ENCODE measurements around the gene SPG7.
"Not testable (repeated sequence)": the region's sequence is repeated elsewhere in the genome, so short reads cannot be mapped to it uniquely, and the experiment has no call there.

SPG7 gene

DNA sequence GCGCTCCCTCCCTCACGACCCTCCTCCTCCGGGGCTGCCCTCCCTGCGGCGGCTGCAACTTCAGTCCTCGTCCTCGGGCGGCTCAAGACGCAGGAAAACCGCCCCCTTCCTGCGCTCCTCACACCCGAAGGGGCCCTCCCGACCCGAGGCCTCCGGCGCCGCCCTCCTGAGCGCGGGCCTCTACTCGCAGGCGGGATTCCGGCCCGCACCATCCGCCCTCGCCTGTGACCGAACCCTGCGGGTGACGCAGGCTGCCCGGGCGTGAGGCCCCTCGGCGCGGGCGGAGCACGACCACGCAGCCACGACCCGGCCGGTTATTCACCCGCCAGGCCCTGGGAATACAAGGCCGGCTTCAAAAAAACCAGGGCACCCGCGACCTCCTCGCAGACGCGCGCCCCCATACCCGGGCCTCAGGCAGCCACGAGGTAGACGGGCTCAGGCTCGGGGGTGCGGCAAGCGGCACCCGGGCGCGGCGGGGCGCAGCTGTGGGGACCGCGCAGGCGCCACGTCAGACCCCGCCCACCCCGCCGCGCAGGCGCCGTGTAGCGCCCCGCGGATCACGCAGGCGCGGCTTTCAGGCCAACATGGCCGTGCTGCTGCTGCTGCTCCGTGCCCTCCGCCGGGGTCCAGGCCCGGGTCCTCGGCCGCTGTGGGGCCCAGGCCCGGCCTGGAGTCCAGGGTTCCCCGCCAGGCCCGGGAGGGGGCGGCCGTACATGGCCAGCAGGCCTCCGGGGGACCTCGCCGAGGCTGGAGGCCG, at the start of gene SPG7:
Gene SPG7, plus strand, starts transcription at position 570 of the 757 bp plus-strand sequence. Its CDS starts 15 bp downstream, at position 585.
- DNase-seq: peak; percentile 87

DNA sequence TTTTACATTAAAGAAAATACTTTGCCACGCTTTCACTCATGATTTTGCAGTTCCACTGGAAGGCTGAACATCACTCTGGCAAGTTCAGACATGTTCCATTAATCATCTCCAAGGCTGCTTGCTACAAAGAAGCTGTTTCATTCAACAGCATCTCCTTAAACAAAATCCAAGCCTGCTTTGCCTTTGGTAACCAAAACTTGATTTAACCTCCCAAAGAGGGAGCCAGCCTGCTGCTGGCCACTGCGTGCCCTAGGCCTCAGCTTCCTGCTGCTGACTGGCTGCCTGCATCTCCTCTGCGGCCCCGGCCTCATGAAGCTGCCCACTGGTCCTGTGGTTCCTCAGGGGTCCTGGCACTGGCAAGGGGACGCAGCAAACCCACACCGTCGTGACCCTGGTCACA, 49.7 kb upstream of the SPG7 start:
- DNase-seq: no peak

DNA sequence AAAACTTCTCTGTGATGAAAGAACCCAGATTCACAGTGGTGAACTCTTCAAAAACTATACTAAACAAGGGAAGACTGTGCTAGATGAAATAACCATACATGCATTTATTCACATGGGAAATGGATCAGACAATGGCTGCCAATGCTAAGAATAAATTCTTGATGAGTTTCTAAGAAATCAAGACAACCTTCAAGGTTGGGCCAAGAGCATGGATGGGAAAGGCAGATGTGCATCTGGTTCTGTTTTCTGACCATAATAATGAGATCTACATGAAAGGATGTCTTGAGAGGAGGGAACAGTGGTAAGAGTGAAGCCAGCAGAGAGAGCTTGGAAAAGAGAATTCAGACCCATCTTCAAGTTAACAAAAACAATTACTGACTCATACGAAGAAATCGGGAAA, 49.2 kb upstream of the SPG7 start:
- no peak for DNase-seq

DNA sequence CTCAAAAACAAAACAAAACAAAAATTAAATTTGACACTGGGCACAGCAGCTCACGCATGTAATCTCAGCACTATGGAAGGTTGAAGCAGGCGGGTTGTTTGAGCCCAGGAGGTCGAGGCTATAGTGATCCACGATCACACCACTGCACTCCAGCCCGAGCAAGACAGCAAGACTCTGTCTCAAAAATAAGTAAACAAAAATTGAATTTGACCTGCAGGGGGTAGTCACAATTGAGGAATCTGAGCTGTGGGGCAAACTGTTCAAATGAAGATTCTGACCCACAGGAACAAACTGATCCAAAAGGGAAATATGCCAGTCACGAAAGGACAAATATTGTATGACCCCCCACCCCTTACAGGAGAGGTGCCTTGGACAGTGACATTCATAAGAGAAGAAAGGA, 47.6 kb upstream of the SPG7 start:
- no peak for DNase-seq

DNA sequence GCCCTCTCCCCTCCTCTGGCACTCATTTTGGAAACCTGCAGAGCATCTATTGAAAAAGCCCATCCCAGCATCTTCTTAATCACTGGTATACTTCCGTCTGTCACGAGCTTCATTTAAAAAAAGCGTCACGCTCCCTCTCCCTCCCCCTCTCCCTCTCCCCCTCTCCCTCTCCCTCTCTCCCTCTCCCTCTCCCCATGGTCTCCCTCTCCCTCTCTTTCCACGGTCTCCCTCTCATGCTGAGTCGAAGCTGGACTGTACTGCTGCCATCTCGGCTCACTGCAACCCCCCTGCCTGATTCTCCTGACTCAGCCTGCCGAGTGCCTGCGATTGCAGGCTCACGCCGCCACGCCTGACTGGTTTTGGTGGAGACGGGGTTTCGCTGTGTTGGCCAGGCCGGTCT, 46.3 kb upstream of the SPG7 start:
- DNase-seq: not testable (repeated sequence)

DNA sequence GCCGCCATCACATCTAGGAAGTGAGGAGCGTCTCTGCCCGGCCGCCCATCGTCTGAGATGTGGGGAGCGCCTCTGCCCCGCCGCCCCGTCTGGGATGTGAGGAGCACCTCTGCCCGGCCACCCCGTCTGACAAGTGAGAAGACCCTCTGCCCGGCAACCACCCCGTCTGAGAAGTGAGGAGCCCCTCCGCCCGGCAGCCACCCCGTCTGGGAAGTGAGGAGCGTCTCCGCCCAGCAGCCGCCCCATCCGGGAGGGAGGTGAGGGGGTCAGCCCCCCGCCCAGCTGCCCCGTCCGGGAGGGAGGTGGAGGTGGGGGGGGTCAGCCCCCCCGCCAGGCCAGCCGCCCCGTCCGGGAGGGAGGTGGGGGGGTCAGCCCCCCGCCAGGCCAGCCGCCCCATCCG, 45.6 kb upstream of the SPG7 start:
- not testable (repeated sequence) for DNase-seq

DNA sequence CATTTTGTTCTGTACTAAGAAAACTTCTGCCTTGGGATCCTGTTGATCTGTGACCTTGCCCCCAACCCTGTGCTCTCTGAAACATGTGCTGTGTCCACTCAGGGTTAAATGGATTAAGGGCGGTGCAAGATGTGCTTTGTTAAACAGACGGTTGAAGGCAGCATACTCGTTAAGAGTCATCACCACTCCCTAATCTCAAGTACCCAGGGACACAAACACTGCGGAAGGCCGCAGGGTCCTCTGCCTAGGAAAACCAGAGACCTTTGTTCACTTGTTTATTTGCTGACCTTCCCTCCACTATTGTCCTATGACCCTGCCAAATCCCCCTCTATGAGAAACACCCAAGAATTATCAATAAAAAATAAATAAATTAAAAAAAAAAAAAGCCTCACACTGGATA, 44.9 kb upstream of the SPG7 start:
- DNase-seq: not testable (repeated sequence)

DNA sequence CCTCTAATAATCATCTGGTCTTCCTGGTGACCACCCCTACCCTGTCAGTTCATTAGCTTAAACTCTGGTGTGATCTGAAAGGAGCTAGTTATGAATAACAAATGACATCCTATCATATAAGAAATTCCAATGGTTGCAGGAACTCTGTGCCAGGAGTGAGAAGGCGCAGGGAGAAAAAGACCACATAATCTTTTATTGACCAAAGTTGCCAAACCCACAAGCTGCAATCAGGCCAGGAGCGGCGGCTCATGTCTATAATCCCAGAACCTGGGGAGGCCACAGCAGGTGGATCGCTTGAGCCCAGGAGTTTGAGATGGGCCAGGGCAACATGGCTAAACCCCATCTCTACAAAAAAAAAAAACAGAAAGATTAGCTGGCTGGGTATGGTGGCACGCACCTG, 41.3 kb upstream of the SPG7 start:
- no peak for DNase-seq

DNA sequence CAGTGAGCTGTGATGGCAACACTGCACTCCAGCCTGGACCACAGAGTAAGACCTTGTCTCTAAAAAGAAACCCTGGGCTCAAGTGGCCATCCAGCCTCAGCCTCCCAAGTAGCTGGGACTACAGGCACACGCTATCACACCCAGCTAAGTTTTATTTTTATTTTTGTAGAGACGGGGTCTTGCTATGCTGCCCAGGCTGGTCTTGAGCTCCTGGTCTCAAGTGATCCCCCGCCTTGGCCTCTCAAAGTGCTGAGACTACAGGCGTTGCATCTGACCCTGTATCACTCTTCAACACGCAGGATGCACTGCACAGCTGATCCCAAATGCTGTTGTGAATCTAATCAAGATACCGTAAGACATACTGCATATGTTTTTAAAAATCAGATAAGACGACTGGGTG, 40.8 kb upstream of the SPG7 start:
- no peak for DNase-seq

DNA sequence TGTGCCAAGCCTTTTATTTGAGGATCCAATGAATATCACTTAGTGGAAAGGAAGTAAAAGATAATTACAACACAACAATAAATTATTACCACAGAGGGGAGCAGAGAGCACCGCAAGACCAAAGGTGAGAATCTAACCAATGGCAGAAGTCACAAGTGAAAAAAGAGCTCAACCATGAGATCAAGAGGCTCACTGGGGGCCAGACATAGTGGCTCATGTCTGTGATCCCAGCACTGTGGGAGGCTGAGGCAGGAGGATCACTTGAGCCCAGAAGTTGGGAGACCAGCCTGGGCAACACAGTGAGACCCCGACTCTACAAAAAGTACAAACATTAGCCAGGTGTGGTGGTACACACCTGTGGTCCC, 35.5 kb upstream of the SPG7 start:
- DNase-seq: no peak

DNA sequence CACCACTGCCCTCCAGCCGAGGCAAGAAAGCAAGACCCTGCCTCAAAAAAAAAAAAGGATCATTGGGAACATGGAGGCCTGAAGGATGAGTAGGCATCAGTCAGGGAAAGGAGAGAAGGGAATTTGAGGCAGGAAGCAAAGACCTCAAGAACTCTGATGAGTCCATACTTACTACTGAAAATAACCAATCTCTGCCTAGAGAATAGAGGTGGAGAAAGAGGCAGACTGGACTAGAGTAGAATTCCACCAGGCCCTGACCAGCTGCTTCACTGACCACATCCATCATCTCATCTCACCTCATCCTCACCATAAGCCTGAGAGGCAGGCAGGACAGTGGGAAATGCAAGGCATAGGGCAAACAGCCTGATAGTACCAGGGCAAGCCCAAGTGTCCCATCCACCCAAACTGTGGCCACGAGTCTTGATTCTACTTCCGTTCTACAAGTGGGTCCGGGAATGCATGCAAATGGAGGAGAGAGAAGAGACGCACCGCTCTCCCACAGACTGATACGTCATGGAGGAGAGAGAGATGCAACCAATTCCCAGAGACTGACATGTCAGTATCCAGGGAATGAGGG, 35.0 kb upstream of the SPG7 start:
- DNase-seq: no peak

DNA sequence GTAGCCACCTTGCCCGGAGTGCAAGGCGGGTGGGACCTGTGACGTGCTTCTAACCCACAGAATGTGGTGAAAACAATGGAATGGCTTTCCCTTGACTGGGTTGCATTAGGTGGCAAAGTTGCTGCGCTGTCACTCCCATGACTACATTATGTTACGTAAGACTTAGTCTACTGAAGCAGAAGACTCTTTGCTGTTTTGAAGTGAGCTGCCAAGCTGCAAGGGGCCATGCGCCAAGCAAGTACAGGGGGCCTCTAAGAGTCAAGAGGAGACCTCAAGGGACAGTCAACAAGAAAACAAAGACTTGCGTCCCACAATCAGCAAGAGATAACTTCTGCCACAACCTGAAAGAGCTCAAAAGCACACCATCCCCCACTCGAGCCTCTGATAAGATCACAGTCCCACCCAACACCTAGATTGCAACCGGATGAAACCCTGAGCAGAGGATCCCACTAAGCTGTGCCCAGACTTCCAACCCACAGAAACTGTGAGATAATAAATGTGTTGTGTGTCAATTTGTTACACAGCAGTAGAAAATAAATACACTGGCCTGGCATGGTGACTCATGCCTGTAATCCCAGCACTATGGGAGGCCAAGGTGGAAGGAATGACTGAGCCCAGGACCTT, 34.3 kb upstream of the SPG7 start:
- DNase-seq: no peak

DNA sequence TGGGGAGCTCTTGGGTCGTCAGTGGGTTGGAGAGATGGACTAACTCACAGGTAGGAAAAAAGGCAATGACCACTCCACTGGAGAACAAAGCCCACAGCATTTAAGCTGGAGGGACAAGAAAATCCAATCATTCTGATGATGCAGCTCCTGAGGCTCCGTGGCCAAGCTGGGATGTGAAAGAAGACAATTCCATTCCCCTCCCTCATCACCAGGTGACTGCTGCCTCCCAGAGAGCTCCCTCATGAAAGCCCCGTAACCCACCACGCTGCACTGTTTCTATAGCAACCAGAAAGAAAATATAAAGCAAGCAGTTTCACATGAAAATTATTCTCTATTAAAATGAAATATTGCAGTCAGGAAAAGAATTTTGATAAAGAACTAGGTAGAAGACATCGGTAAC, 33.1 kb upstream of the SPG7 start:
- DNase-seq: no peak

DNA sequence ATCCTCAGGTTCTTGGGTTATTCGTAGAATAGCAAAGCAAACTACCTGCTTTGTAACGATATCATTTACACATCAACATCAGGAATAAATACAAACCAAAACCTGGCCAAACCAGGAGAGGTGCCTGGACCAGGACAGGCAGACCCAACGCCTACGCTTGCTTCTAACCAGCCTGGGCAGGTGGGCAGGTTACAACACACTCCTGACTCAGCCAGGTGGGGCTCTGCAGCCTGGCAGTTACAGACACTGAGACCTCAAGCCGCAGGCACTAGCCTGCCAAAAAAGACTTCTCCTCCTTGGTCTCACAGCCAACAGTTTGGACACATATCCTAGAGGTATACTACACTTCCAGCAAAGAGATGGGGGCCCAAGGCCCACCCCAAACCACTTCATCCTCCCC, 31.8 kb upstream of the SPG7 start:
- DNase-seq: no peak

DNA sequence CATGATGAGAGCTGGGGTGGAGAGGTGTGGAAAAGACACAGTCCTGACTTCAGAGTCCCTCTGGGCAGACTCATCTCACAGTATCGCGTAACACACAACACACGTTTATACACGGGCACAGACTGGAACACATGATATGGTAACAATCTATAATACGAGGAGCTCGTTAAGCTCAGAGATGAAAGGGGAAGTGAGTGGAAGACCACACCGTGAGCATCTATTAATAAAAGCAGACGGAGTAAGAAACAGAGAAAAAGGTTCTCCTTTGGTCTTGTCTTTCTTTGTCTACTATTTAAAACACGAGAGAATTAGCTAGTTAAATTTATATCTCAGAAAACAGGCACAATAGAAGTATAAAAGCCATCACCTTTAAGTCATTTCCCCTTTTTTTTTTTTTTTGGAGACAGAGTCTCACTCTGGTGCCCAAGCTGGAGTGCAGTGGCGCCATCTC, 31.4 kb upstream of the SPG7 start:
- no peak for DNase-seq

DNA sequence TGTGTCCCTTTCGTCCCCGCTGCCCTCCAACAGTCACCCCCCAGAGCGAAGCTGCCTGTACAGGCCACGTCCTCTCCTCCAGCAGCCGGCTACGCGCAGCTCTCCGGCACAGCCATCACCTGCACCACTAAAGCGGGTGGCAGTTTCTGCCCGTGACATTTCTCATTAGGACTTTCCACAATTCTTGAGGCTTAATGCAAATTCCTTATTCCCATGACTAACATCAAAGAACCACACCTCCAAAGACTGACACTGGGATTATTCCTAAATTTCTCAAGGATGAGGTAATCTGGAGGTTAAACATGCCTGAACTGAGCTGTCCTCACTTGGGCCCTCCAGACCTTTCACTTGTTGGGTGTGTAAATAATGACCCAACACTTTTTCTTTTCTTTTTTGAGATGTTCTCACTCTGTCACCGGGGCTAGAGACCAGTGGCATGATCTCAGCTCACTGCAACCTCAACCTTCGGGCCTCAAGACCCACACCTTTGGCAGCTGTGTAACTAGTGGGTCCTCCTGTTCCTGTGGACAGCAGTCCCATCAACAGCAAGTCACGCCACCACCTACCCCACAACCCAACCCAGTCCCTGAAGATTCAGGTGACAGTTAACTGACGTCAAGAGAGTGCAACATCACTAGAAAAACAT, 29.5 kb upstream of the SPG7 start:
- DNase-seq: no peak

DNA sequence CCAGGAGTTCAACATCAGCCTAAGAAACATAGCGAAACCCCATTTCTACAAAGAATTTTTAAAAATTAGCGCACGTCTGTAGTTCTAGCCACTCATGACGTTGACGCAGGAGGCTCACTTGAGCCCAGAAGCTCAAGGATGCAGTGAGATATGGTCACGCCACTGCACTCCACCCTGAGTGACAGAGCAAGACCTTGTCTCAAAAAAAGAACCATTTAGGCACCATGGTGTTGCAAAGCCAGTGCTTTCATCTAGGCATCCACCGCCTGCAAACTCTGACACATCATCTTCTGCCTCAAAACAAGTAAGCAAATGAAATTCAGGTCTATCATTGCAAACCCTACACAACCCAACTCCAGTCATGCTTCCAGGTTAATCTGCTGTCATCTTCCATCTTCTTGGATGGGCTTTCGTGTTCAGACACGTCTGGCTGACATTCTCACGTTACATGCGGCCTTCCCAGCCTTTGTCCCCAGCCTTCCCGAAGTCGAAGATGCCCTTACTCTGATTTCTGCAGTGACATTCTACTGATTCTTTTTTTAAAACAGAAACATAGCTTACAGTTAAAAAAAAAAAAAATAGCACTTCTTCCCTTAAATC, 26.7 kb upstream of the SPG7 start:
- no peak for DNase-seq

DNA sequence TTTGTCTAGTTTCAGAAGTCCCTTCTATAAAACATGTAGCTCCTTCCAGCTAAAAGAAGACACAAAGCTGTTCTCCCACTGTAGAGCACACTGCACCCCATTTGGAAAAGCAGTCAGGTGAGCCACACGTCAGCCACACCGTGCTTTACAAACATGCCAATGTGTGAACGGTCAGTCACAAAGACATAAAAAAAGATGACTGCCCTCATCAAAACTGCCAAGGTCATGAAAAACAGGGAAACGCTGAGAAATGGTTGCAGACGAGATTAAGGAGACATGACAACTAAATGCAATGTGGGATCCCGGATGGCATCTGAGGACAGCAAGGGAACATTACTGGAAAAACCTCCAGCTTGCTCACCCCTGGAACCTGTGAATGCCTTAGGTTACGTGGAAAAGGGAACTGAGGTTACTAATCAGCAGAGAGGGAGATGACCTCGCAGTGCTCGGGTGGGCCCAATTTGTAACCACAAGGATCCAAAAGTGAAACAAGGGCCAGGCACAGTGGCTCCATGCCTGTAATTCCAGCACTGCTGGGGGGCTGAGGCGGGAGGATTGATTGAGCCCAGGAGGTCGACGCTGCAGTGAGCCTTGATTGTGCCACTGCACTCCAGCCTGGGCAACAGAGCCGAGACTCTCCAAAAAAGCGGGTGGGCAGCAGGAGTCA, 25.9 kb upstream of the SPG7 start:
- no peak for DNase-seq

DNA sequence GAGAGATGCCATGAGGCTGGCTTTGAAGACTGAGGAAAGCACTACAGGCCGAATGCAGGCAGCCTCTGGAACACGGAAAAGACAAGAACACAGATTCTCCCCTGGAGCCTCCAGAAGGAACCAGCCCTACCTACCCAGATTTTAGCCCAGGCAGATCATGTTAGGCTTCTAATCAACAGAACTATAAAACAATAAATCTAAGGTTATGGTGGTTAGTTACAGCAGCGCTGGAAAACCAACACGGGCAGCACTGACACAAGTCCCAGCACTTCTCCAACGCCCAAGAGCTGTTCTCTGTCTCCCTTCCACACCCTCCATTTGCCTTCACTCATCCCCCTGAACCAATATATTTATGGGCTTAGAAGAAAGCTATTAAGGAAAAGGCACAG, 25.4 kb upstream of the SPG7 start:
- no peak for DNase-seq

DNA sequence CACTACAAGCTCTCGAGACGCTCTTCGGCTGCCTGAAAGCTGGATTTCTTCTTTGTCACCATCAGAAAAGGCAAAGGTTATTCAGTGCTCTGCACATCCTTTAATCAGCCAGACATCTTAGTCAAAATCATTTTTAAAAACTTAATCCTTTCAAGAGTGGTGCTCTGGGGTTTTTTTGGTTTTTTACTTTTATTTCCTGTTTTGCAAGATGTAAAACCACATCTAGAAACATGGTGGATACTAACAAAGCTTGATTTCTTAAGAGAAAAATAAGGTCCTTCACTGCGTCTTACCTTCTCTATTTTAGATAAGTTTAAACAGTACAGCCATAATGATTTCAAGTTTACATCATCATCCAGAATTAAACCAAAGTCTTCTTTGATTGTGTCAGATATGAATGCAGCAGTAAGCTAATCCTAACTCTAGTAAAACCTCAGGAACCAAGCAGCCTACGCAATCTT, 24.1 kb upstream of the SPG7 start:
- no peak for DNase-seq

DNA sequence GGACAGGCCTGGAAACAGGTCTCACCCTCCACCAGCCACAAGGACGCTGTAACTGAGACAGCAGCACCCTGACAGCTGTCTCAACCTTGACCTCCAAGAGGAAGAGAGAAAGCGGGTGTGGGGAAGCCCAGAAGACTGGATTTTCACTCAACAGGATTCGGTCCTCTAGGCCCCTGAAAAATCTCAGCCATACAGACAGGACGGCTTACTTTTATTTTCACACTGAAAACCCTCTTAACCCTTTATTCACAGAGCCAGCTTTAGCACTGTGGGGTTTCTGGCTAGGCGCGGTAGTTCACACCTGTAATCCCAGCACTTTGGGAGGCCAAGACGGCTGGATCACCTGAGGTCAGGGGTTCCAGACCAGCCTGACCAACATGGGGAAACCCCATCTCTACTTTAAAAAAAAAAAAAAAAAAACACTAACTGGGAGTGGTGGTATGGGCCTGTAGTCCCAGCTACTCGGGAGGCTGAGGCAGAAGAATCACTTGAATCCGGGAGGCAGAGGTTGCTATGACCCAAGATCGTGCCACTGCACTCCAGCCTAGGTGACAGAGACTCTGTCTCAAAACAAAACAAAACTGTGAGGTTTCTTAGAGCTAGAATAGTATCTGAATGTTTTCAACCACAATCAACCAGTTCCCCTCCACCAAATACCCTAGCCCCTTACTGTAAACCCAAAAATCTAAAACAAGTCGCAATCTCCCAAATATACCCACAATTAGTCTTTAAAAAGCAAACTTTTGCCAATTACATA, 23.1 kb upstream of the SPG7 start:
- peak; percentile 46 for DNase-seq

DNA sequence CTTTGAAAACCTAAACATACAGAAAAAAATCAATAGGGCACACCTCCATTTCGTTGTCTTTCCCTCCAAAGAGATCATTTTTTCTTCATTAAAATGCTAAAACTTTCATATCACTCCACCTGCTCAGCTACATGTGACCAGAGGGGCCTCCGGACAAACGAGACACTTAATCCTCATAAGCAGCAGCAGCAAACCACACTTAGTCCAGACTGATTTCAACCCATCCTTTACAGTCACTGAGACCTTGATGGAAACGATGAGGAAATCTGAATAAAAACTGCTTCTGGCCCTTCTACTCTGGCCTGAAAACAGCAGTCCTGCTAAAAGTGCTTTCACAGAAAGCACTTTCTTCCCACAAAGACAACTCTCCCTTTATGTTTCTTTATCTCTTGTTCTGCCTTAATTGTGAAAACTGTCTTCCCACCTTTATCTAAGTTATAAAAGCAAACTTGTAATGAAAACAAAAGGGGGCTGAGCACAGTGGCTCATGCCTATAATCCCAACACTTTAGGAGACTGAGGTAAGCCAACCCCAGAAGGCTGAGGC, 22.4 kb upstream of the SPG7 start:
- no peak for DNase-seq
